ENCODE data around the gene CHST8. TPM values are rescaled to one million over a fixed set of nuclear protein-coding genes. Genes with fewer than 3 reads are reported as not detected.

The CHST8 gene
- total RNA-seq, 1 donor from 2014 or later: not detected

- Histone ChIP-seq H3K4me1 (ENCODE audit: insufficient read depth, low read length) (no peaks in the 10 kb centered on the region), H4K20me1 (ENCODE audit: insufficient read depth, low read length) (no peaks in the 10 kb centered on the region), H3K79me2 (ENCODE audit: insufficient read depth, low read length) (no peaks in the 10 kb centered on the region), H3K27ac (ENCODE audit: low read depth, low read length) (no peak overlapping the region), H3K36me3 (ENCODE audit: insufficient read depth, low read length) (no peaks in the 10 kb centered on the region), H2AFZ (ENCODE audit: low read depth, low read length) (no peak overlapping the region), H3K4me3 (ENCODE audit: insufficient read depth, low read depth, low read length) (no peak overlapping the region), H3K9ac (ENCODE audit: low read length) (no peak overlapping the region), H3K27me3 (ENCODE audit: insufficient read depth, low read length) (peaks cover 6% of the 10 kb centered on the region), H3K4me2 (ENCODE audit: low read length) (no peak overlapping the region), H3K9me3 (ENCODE audit: insufficient read depth, low read depth, low read length) (no peaks in the 10 kb centered on the region)
- Mint-ChIP-seq H3K4me3 (ENCODE audit: unreplicated experiment) (no peak overlapping the region), H3K36me3 (ENCODE audit: low read depth, unreplicated experiment) (no peaks in the 10 kb centered on the region), H3K9me3 (ENCODE audit: unreplicated experiment) (peaks cover 6% of the 10 kb centered on the region), H3K27ac (ENCODE audit: unreplicated experiment) (no peak overlapping the region), H3K27me3 (ENCODE audit: low read depth, unreplicated experiment) (peaks cover 47% of the 10 kb centered on the region), H3K4me1 (ENCODE audit: low read depth, unreplicated experiment) (no peaks in the 10 kb centered on the region)
- DNase-seq (ENCODE audit: low read depth): no peak
- TF ChIP-seq CTCF (IDR thresholded peaks at IDR 0.05; ENCODE audit: insufficient read depth, low read depth, low read length) (no peak), EZH2 (IDR thresholded peaks at IDR 0.05; ENCODE audit: insufficient read depth, low read length) (no peak)
- no peak for FAIRE-seq
These were observed 46.1 kb downstream of the CHST8 start for GRCh38 chr19:33667881-33668280.

GRCh38 chr19:33668968-33669367 is 47.2 kb downstream of the CHST8 start:
- no peak overlapping the region for H3K4me2 ChIP-seq (ENCODE audit: low read length)
- Mint-ChIP-seq H3K27ac (ENCODE audit: unreplicated experiment) (no peak overlapping the region), H3K9me3 (ENCODE audit: unreplicated experiment) (peaks cover 6% of the 10 kb centered on the region), H3K4me1 (ENCODE audit: low read depth, unreplicated experiment) (peaks cover 1% of the 10 kb centered on the region), H3K27me3 (ENCODE audit: low read depth, unreplicated experiment) (peaks cover 55% of the 10 kb centered on the region), H3K36me3 (ENCODE audit: low read depth, unreplicated experiment) (no peaks in the 10 kb centered on the region), H3K4me3 (ENCODE audit: unreplicated experiment) (no peak overlapping the region)
- FAIRE-seq (no peak), DNase-seq (ENCODE audit: low read depth) (no peak)
- no peaks in the 10 kb centered on the region for H3K9me3 ChIP-seq (ENCODE audit: insufficient read depth, low read depth, low read length)
- H4K20me1 ChIP-seq (ENCODE audit: insufficient read depth, low read length): no peaks in the 10 kb centered on the region
- no peak overlapping the region for H2AFZ ChIP-seq (ENCODE audit: low read depth, low read length)
- TF ChIP-seq EZH2 (IDR thresholded peaks at IDR 0.05; ENCODE audit: insufficient read depth, low read length) (no peak), CTCF (IDR thresholded peaks at IDR 0.05; ENCODE audit: insufficient read depth, low read depth, low read length) (no peak)
- H3K79me2 ChIP-seq (ENCODE audit: insufficient read depth, low read length): no peaks in the 10 kb centered on the region
- H3K27ac ChIP-seq (ENCODE audit: low read depth, low read length): no peak overlapping the region
- H3K9ac ChIP-seq (ENCODE audit: low read length): no peak overlapping the region
- H3K36me3 ChIP-seq (ENCODE audit: insufficient read depth, low read length): no peaks in the 10 kb centered on the region
- no peaks in the 10 kb centered on the region for H3K4me1 ChIP-seq (ENCODE audit: insufficient read depth, low read length)
- H3K4me3 ChIP-seq (ENCODE audit: insufficient read depth, low read depth, low read length): no peak overlapping the region
- H3K27me3 ChIP-seq (ENCODE audit: insufficient read depth, low read length): peaks cover 6% of the 10 kb centered on the region

GRCh38 chr19:33669376-33669775 is 47.6 kb downstream of the CHST8 start:
- H3K9me3 ChIP-seq (ENCODE audit: insufficient read depth, low read depth, low read length): no peaks in the 10 kb centered on the region
- H3K79me2 ChIP-seq (ENCODE audit: insufficient read depth, low read length): no peaks in the 10 kb centered on the region
- FAIRE-seq (no peak), DNase-seq (ENCODE audit: low read depth) (no peak)
- H3K27me3 ChIP-seq (ENCODE audit: insufficient read depth, low read length): peaks cover 6% of the 10 kb centered on the region
- H3K4me2 ChIP-seq (ENCODE audit: low read length): no peak overlapping the region
- Mint-ChIP-seq H3K27ac (ENCODE audit: unreplicated experiment) (no peak overlapping the region), H3K9me3 (ENCODE audit: unreplicated experiment) (peaks cover 6% of the 10 kb centered on the region), H3K4me3 (ENCODE audit: unreplicated experiment) (no peak overlapping the region), H3K4me1 (ENCODE audit: low read depth, unreplicated experiment) (peaks cover 1% of the 10 kb centered on the region), H3K27me3 (ENCODE audit: low read depth, unreplicated experiment) (peaks cover 55% of the 10 kb centered on the region), H3K36me3 (ENCODE audit: low read depth, unreplicated experiment) (no peaks in the 10 kb centered on the region)
- H3K27ac ChIP-seq (ENCODE audit: low read depth, low read length): no peak overlapping the region
- no peak overlapping the region for H2AFZ ChIP-seq (ENCODE audit: low read depth, low read length)
- no peaks in the 10 kb centered on the region for H3K4me1 ChIP-seq (ENCODE audit: insufficient read depth, low read length)
- H3K4me3 ChIP-seq (ENCODE audit: insufficient read depth, low read depth, low read length): no peak overlapping the region
- H4K20me1 ChIP-seq (ENCODE audit: insufficient read depth, low read length): no peaks in the 10 kb centered on the region
- H3K36me3 ChIP-seq (ENCODE audit: insufficient read depth, low read length): no peaks in the 10 kb centered on the region
- TF ChIP-seq EZH2 (IDR thresholded peaks at IDR 0.05; ENCODE audit: insufficient read depth, low read length) (no peak), CTCF (IDR thresholded peaks at IDR 0.05; ENCODE audit: insufficient read depth, low read depth, low read length) (no peak)
- H3K9ac ChIP-seq (ENCODE audit: low read length): no peak overlapping the region
